HG02943 (cell line): ENCODE results near the gene DOK1.

Source experiments
- ATAC-seq: cut with Tn5 transposase; IDR thresholded peaks from one replicate; pipeline ENCODE4 v1.9.1; 2021; ENCODE audit warnings: mild to moderate bottlenecking, low read depth, moderate library complexity; ENCODE audit not compliant: unreplicated experiment

Gene DOK1

GRCh38 chr2:74593826-74594772, 39.6 kb downstream of the DOK1 start:
- ATAC-seq: no peak

- ATAC-seq: no peak
These were observed 42.1 kb downstream of the DOK1 start for GRCh38 chr2:74596584-74596983.

DNA sequence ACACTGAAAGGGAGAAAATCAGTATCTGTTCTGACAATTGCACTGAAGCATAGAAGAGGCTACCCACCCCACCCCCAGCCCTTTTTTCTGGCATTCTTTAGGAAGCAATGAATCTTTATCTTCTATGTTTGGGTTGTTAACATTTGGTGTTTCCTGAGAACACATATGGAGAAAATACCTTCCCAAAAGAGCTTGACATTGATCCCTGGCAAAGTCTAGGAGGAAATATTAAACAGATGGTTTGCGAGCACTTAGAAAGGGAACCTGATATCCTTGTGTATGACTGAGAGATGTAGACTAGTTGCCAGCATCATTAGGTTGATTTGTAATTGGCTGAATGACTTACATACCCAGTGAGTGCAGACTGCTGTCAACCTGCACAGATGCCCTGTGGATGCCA, 42.9 kb downstream of the DOK1 start:
- ATAC-seq: no peak

DNA sequence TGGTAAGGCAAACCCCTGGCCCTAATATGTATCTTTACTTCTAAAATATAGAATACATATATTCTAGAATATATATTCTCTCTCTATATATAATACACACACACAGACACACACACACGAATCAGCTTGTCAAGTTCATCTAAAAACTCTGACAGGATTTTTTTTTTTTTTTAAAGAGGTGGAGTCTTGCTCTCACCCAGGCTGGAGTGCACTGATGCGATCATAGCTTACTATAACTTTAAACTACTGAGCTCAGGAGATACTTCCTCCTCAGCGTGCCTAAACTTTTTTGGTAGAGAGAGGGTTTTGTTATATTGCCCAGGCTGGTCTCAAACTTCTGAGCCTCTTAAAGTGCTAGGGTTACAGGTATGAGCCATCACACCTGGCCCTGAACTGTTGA, 45.2 kb downstream of the DOK1 start:
- ATAC-seq: no peak

GRCh38 chr2:74602586-74603281, 48.2 kb downstream of the DOK1 start:
- no peak for ATAC-seq

- ATAC-seq: no peak
These were observed 48.9 kb downstream of the DOK1 start for GRCh38 chr2:74603282-74604000.

DNA sequence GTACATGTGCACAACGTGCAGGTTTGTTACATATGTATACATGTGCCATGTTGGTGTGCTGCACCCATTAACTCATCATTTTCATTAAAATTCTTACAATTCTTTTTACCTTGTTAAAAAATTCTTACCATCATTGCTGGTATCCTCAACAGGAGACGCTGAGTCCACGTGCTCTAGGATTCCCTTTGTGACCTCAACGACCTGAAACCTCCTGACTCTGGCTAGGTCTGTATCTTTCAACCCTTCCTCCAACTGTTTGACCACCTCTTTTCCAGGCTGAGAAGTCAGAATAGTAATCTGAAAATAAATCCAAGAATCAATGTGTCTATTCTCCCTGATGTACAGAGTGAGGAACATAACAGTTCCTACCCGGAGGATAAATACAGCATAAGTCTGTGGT, 52.4 kb downstream of the DOK1 start:
- no peak for ATAC-seq
